ENCODE measurements around the gene TTC39C.

- TF ChIP-seq EGR1 (IDR thresholded peaks at IDR 0.05; ENCODE audit: borderline replicate concordance, low read depth, low read length) (no peak), POLR2A (IDR thresholded peaks at IDR 0.05; ENCODE audit: control extremely low read depth in 1 of 2, low read depth in 2 of 2, low read length in 2 of 2) (no peak), EP300 (IDR thresholded peaks at IDR 0.05; ENCODE audit: borderline replicate concordance in 1 of 2, low read depth in 2 of 2, low read length in 2 of 2) (no peak)
Measured at GRCh38 chr18:24089515-24090337, 75.2 kb downstream of the TTC39C start.

Data from H1 (cell line).